SKM-1 treated with dmso at 0.1 percent for 144 hours (cell line): ENCODE measurements around the gene CAMSAP3.
"Not testable (repeated sequence)": the region's sequence is repeated elsewhere in the genome, so short reads cannot be mapped to it uniquely, and the experiment has no call there.

Source experiments
- DNase-seq: peaks from one replicate; lab custom pipeline; 2025; ENCODE audit not compliant: unreplicated experiment; lab: John Stamatoyannopoulos, UW

CAMSAP3 gene

DNA sequence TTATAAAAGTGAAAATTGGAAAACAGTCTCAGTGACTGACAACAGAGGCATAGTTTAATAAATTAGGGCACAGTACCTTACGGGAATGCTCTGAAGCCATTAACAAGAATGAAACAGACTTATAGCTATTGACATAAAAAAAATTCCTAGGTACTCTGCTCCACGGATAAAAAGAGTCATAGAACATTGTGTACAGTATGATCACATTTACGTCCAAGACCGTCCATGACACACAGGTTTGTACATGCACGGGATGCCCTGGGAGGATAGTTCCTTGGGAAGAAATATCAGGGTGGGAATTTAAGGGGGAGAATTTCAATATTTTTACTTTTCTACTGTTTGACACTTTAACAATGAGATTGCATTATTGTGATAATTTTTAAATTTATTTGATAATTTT lies 24.9 kb upstream of the CAMSAP3 start:
- DNase-seq = no peak

DNA sequence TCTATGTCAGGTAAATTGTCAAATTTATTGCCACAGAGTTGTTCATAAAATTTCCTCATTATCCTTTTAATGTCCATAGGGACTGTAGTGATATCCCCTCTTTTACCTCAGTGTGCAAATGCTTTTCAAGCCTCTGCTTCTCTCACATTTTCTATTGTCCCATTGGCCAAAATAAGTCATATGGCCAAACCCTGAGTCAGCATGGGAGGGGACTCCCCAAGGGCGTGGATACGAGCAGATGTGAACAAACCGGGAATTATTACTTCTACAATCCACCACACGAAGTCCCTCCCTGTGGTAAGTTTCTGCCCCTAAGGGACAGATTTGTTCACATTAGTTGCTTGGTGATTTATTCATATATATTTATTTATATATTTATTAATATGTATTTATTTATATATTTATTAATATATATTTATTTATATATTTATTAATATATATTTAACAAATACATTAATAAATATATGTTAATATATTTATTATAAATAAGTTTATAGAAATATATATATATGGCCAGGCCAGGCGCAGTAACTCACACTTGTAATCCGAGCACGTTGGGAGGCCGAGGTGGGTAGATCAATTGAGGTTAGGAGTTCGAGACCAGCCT lies 20.1 kb upstream of the CAMSAP3 start:
- DNase-seq = no peak

DNA sequence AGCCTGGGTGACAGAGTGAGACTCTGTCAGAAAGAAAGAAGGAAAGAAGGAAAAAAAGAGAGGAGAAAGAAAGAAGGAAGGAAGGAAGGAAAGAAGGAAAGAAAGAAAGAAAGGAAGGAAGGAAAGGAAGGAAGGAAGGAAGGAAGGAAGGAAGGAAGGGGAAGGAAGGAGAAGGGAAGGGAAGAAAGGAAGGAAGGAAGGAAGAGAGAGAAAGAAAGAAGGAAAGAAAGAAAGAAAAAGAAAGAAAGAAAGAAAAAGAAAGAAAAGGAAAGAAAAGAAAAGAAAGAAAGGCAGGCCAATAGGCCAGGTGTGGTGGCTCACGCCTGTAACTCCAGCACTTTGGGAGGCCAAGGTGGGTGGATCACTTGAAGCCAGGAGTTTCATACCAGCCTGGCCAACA lies 18.2 kb upstream of the CAMSAP3 start:
- DNase-seq = not testable (repeated sequence)

DNA sequence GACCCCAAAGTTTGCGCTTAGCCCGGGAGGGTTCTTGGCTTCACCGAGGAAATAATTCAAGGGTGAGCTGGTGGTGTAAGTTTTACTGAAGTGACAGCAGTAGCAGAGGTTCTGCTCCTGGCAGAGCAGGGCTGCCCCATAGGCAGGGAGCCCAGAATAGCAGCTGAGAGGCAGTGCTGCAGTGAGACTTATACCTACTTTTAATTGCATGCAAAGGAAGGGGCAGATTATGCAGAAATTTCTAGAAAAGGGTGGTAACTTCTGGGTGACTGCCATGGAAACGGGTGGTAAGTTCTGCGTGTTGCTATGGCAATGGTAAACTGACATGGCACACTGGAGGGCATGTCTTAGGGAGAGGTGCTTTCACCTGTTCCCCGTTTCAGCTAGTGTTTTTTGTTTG lies 17.5 kb upstream of the CAMSAP3 start:
- DNase-seq = no peak

DNA sequence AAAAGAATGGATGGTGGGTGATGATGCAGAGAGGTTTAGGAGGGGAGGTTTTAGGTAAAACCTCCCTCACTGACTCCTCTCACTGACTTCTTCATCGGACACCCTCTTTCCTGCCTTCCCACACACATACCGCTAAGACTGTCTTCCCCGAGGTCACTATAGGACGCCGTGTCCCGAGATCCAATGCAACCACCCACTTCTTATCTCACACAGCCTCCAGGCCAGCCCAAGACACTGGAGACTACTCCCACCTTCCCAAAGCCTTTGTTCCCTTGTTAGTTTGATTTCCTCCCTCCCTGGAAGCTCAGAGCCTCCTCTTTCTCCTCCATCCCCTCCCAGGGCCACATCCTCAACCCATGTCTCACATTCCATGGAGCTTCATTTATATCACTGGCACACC lies 16.5 kb upstream of the CAMSAP3 start:
- no peak for DNase-seq

DNA sequence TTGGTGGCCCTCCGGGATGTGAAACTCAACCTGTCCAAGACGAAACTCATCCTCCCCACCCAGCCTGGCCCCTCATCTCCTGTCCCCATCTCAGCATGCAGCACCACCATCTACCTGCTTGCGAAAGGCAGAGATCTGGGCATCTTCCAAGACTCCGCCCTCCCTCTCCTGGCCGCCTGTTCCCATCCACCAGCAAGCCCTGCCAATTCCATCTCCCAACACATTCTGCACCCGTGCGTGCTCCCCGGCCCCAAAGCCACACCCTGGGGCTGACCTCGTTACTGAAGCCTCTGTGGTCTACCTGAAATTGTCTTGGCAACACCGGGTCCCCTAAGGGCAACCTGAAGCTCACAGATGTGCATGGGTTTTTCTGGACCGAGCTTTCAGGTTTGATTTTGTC lies 13.2 kb upstream of the CAMSAP3 start:
- no peak for DNase-seq

DNA sequence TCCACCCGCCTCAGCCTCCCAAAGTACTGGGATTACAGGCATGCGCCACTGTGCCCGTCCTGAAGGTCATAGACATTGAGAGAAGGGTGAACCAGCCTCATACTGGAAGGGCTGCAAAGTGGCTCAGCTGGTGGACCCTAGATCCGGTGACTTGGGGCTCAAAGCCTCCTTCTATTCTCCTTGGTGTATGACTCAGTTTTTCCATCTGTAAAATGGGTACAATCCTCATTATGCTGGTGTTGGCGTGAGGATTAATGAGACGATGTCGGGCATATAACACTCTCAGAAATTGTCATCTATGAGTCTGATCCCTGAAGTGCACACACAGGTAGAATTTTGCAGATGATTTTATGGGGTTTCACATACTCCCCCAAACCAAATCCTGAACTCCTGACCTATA lies 5.8 kb upstream of the CAMSAP3 start:
- no peak for DNase-seq

DNA sequence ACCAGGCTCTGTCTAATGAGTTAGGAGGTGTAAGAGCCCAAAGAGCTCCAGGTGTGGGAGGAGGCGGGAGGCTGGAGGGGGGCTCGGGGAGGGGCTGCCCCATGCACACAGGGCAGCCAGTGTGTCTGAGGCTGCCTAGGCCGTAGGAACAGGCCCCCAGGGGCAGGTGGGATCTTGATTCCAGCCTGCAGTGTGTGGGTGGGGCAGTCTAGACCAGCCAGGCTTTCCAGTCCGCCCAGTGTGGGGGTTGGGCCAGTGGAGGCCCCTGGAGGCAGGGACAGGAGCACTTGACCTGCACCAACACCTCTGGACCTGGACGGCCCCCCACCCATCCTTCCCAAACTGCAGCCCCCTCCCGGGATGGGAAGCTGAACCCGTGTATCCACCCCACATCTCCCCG lies 5.4 kb upstream of the CAMSAP3 start:
- no peak for DNase-seq

DNA sequence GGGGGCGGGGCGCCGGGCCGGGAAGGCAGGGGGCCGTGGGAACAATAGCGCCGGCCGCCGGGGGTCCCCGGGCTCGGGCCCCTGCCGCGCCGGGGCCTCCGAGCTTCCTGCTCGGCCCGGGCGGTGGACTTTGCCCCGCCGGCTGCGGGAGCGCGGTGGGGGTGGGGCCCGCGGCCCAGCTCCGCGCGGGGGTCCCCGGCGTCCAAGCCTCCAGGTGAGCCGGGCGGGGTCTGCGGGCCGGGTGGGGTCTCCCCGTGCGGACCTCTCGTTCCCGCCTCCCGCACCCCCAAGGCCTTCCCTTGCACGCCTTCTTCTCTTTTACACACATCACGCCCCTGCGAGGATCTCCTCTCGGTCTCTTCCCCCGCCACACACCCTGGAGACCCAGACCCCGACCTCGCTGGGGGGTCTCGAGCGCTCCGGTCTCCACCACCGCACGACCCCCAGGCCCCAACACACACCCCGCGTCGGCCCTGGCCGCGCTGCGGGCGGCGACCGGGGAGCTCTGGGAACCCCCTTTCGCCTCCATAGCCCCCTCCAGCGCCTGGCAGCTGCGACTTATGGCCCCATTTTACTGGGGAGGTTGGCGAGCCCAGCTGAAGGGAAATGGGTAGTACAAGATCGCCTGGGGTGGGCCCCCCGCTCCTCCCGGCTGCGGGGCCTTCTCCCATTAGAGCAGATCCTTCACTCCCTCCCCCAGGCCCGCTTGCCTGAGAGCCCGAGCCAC lies 711 bp downstream of the CAMSAP3 start:
- no peak for DNase-seq

DNA sequence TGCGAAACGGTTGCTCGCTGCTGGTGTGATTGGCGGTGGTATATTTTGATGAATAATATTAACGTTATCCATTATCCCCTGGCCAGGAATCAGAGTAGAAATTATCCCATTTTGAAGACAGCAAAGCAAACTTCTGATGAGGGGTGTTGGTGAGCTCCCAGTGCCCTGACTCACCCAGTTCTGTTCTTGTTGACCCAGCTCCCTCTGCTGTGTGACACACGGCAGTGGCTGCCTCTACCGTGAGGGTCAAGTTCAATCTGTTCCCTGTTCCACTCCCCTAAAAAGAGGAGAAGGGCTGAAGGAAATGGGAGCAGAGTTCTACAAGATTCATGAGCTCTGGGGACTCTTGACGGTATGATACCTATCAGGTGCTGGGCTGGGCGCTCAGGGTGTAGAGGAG lies 2.0 kb downstream of the CAMSAP3 start:
- no peak for DNase-seq

DNA sequence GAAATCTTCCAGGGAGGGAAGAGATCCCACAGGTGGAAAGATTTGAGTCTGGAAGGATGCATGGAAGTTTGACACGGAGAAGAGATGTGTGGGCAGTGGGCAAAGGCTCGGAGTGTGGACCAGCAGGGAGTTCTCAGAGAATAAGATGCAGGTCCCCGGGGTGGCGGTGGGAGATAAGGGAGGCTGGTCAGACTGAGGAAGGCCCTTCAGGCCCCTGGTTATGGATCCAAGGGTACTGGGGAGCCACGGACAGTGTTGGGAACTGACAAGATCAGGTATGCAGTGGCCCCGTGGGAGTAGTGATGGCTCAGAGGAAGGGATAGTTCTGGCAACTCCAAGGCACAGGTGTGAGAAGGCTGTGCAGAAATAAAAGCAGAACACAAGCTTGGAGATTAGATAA lies 2.5 kb downstream of the CAMSAP3 start:
- no peak for DNase-seq

DNA sequence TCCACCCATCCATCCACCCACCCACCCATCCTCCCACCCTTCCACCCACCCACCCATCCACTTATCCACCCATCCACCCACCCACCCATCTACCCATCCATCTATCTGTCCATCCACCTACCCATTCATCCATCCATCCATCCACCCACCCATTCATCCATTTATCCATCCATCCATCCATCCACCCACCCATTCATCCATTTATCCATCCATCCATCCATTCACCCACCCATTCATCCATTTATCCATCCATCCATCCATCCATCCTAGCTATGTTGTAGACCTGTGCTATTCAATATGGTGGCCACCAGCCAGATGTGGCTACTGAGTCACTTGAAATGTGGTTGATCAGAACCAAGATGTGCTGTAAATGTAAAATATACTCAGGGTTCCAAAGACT lies 5.1 kb downstream of the CAMSAP3 start:
- no peak for DNase-seq

DNA sequence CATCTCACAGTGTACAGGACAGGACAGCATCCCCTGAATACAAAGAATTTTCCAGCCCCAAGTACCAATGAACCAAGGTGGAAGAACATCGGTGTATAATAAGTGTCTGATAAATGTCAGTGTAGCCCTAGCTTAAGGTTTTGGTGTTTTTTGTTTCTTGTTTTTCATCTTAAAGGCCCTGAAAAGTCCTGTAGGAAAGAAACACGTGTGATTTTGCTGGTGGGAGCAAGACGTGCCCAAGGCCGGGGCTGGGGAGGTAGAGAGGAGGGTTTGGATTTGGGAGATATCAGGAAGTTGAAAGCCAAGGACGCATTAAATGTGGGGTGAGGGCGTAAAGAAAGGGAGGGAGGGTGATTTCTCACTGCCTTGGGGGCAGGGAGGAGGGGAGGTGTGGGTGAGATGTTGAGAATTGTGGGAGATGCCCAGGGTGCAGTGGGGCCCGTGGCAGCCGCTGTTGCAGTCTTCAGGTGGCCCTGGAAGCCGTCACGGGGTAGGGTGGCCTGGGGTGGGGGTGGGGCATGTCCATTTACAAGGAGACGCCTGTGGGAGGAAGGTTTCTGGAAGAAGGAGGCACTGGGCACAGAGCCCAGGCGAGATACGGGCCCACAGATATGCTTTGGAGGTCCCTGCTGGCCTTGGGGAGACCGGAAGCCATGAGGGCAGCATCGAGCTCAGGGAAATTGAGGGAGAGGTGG lies 6.7 kb downstream of the CAMSAP3 start:
- DNase-seq = no peak

DNA sequence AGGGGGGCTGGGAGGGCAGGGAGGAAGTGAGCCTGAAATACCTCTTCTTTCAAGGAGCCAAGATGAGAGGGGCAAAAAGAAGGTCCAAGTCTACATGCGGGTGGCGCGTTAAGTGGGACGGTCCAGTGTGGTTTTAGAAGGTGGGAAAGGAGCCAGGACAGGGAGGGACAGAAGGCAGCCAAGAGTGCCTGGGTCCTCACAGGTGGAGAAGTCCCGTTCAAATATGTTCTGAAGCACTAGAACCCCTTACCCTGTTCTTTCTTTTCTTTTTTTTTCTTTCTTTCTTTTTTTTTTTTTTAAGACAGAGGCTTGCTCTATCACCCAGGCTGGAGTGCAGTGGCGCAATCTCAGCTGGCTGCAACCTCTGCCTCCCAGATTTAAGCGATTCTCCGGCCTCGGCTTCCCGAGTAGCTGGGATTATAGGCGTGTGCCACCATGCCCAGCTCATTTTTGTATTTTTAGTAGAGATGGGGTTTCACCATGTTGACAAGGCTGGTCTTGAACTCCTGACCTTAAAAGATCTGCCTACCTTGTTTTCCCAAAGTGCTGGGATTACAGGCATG lies 7.4 kb downstream of the CAMSAP3 start:
- DNase-seq = no peak

DNA sequence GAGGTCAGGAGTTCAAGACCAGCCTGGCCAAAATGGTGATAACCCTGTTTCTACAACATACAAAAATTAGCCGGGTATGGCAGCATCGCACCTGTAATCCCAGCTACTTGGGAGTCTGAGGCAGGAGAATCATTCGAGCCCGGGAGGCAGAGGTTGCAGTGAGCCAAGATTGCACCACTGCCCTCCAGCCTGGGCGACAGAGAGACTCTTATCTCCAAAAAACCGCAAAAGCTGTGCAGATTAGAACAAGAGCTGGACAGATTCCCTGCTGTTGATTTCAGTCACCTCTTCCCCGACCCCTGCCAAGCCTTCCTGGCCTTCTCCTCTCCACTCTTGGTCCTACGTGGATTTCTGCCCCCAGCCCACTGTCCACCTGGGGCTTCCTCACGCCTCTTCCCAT lies 8.3 kb downstream of the CAMSAP3 start:
- DNase-seq = no peak

DNA sequence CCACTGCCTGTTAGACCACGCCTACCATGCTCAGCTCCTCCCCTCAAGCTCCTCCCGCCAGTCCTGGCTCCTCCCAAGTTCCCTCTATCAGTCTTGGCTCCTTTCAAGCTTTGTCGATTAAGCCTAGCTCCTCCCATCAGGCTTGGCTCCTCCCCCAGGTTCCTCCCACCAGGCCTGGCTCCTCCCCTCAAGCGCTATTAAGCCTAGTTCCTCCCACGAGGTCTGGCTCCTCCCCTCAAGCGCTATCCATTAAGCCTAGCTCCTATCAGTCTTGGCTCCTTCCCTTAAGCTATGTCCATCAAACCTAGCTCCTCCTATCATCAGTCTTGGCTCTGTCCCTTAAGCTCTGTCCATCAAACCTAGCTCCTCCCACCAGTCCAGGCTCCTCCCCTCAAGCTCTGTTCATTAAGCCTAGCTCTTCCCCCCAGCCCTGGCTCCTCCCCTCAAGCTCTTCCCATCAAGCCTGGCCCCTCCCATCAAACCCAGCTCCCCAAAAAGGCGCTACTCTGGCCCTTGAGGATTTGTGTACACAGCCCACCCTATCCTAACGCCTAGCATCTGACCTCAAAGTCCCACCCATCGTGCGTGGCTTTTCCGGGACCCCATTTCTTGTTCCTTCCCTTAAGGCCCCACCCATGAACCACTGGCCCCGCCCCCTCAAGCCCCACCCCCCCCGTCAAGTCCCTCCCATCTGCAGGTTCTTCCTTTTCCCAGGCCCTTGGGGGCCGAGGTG lies 10.0 kb downstream of the CAMSAP3 start:
- DNase-seq = peak; percentile 66

DNA sequence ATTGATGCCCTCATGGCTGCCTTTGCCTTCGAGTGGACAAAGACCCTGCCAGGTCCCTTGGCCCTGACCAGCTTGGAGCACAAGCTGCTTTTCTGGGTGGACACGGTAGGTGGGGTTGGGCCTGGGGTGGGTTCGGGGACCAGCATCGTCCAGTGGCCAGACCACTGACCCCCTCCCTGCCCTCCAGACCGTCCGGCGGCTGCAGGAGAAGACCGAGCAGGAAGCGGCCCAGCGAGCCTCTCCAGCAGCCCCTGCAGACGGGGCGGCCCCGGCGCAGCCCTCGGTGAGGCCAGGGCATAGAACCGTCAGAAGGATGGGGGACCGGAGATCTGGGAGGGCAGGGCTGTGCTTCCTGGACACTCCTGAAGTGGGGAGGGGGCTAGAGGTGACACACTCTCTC lies 10.6 kb downstream of the CAMSAP3 start:
- DNase-seq = no peak

DNA sequence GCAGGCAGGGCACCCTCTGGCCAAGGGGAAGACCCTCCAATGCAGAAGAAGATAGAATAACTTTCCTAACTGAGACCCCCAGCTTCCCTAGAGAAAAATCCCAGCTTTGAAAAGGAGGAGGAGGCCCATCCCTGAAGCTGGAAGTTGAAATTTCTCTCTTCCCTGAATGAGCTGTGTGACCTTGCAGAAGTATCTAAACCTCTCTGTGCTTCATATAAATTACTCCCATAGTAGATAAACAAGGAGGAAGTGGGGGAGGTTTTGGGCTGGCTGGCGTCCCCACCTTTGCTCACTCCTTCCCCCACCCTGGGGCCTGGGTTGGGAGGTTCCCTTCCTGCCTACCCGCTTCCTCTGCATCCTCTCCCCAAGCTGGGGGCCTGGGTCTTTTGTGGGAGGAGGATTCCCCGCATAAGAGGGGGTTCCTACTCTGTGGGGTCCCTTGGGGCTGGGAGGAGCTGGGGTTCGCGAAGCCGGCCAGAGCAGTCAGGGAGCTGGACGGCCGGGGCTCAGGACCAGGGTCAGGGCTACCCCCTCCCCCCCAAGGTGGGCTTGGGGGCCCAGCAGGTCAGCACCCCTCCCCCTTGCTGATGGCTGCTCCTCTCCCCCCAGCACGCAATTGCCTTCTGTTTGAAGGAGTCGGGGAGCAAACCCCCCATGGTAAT lies 11.7 kb downstream of the CAMSAP3 start:
- DNase-seq = no peak

DNA sequence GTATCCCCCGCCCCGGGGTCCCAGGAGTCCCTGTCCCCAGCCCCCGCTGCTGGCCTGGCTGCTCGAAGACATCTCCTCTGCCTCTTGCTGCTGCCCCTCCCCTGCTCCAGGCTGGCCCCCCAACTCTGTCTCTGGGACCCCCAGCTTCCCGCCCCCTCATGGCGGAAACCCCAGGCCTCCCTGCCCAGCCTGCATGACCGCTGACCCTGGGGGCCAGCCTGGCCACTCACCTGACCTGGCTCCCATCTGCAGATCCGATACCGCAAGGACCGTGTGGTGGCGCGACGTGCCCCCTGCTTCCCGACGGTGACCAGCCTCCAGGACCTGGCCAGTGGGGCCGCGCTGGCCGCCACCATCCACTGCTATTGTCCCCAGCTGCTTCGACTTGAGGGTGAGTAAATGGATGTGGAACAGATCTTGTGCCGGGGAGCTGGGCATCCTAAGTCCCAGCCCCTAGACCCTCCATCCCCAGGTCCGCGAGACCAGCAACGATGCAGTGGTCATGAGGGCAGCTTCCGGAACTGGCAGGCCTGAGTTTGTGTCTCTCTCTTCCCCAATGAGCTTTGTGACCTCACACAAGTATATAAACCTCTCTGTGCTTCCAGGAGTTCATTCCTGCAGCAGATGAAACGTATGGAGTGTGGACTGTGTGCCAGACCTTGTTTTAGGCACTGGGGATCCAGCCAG lies 12.4 kb downstream of the CAMSAP3 start:
- DNase-seq = no peak

DNA sequence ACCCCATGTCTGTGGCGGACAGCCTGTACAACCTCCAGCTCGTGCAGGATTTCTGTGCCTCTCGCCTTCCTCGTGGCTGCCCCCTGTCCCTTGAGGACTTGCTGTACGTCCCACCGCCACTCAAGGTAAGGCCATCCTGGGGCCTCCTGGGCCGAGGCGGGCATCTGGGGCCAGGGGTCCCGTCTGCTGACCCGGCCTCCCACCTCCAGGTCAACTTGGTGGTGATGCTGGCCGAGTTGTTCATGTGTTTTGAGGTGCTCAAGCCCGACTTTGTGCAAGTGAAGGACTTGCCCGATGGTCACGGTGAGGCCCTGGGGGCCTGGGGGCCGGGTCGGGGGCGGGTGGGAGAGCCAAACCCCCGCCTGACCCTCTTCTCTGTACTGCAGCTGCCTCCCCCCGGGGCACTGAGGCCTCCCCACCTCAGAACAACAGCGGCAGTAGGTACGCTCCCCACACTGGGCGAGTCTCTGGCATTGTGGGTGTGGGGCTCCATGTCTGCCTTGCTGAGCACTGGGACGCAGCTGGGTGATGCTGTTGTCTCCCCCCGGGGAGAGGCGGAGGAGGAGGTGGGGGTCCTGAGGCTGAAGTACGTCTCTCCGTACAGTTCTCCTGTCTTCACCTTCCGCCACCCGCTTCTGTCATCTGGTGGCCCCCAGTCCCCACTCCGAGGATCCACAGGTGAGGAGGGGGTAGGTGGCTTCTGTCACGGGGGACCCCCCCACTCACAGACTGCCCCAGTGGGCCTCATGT lies 15.0 kb downstream of the CAMSAP3 start:
- no peak for DNase-seq
